A673 (cell line): Measurements from ENCODE around the gene FGF6. TPM values are rescaled to one million over a fixed set of nuclear protein-coding genes. Genes with fewer than 3 reads are reported as not detected.

ENCODE experiments used
- BruUV-seq: library from RNA; stranded (reverse); fragments of 400-500 nt; replicated peaks from 2 replicates; lab custom pipeline; 2021; lab: Mats Ljungman, UMichigan
- CTCF ChIA-PET: fragments of 300-600 bp; sonication (Branson Sonifier 250); formaldehyde crosslinking; loops from one replicate; lab custom pipeline; 2022; ENCODE audit warnings: antibody characterized with exemption; lab: Charles Lee
- POLR2A ChIA-PET: fragments of 300-600 bp; sonication (Branson Sonifier 250); formaldehyde crosslinking; loops from one replicate; lab custom pipeline; 2022; ENCODE audit warnings: antibody characterized with exemption; ENCODE audit not compliant: low non-redundant PET; lab: Charles Lee
- DNase-seq: peaks from one replicate; pipeline ENCODE4 v3.0.0-alpha.2; 2015; ENCODE audit warnings: low spot score
- H3K27ac ChIP-seq: fragments of 200-600 bp; sonication (generic); 2 replicates; pipeline ENCODE4 v1.5.1; 2016; ENCODE audit warnings: mixed run types, low read depth, mild to moderate bottlenecking, mixed read lengths, antibody characterized with exemption, low read length; ENCODE audit not compliant: poor library complexity, severe bottlenecking
- H3K27me3 ChIP-seq: fragments of 200-600 bp; sonication (generic); replicated peaks from 2 replicates; pipeline ENCODE4 v1.6.1; 2017; ENCODE audit warnings: mixed run types, low read depth, mild to moderate bottlenecking, mixed read lengths, antibody characterized with exemption, low read length; ENCODE audit not compliant: insufficient read depth, poor library complexity
- H3K36me3 ChIP-seq: fragments of 200-600 bp; sonication (generic); 2 replicates; pipeline ENCODE4 v1.6.1; 2016; ENCODE audit warnings: mixed run types, mild to moderate bottlenecking, mixed read lengths, antibody characterized with exemption, low read length; ENCODE audit not compliant: insufficient read depth, poor library complexity, severe bottlenecking
- H3K4me1 ChIP-seq: fragments of 200-600 bp; sonication (generic); 2 replicates; pipeline ENCODE4 v1.6.1; 2017; ENCODE audit warnings: mixed run types, mild to moderate bottlenecking, mixed read lengths, antibody characterized with exemption, low read length; ENCODE audit not compliant: insufficient read depth, poor library complexity, severe bottlenecking
- H3K4me3 ChIP-seq: fragments of 200-600 bp; sonication (generic); 2 replicates; pipeline ENCODE4 v1.5.1; 2016; ENCODE audit warnings: low read depth, mixed run types, mild to moderate bottlenecking, mixed read lengths, low read length; ENCODE audit not compliant: poor library complexity, severe bottlenecking
- H3K9me3 ChIP-seq: fragments of 200-600 bp; sonication (generic); 2 replicates; pipeline ENCODE4 v1.6.1; 2016; ENCODE audit warnings: mixed run types, low read depth, mild to moderate bottlenecking, mixed read lengths, antibody characterized with exemption, low read length; ENCODE audit not compliant: poor library complexity, severe bottlenecking
- CTCF ChIP-seq: fragments of 300-800, 200-600 bp; sonication (generic); conservative IDR thresholded peaks from 2 replicates; pipeline ENCODE4 v1.5.1; 2017; ENCODE audit warnings: low read depth, mild to moderate bottlenecking, antibody characterized with exemption, low read length, moderate library complexity, mixed read lengths
- EZH2 ChIP-seq: fragments of 200-600 bp; sonication (generic); IDR thresholded peaks from 2 replicates; pipeline ENCODE4 v1.6.1; 2017; ENCODE audit warnings: borderline replicate concordance, low read depth, mild to moderate bottlenecking, mixed read lengths, antibody characterized with exemption, low read length; ENCODE audit not compliant: poor library complexity, severe bottlenecking
- intact Hi-C: fragments of 100-400 bp; cut with micrococcal nuclease; formaldehyde crosslinking; loops from one replicate; pipeline ENCODE4 v1.10.0; 2022; ENCODE audit not compliant: unreplicated experiment
- total RNA-seq: library from RNA; stranded (reverse); gene quantifications from 2 replicates; pipeline ENCODE4 v1.2.3, GENCODE V29; 2021

Gene FGF6
- total RNA-seq, 1 experiment from 2014 or later, result not detected

DNA sequence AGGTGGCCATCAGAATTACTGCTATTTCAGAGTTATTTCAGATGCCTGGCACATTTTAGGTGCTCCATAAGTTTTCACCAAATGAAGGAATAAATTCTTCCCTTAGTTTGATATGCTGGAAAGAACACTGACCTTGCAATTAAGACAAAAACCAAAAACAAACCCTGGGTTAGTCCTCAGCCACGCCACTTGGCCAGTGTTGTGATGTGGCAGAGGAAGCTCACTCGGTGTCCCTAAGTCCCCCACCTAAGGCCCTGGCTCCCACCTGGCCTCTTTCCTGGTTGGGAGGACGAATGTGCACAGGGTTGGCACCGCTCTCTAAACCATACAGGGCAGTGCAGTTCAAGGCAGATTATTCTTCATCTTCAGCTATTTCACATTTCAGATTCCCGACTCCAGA lies 52.4 kb downstream of the FGF6 start:
- Histone ChIP-seq H3K4me1 (no peaks in the 10 kb centered on the region), H3K36me3 (no peaks in the 10 kb centered on the region), H3K4me3 (no peak overlapping the region), H3K27ac (no peak overlapping the region), H3K9me3 (no peaks in the 10 kb centered on the region), H3K27me3 (peaks cover 30% of the 10 kb centered on the region)
- BruUV-seq, result no TSS peak
- TF ChIP-seq CTCF, result no peak
- TF ChIP-seq EZH2, result no peak
- ChIA-PET POLR2A (no interaction called here), CTCF (no interaction called here)
- DNase-seq, result no peak
- intact Hi-C loops, result no loop called here

DNA sequence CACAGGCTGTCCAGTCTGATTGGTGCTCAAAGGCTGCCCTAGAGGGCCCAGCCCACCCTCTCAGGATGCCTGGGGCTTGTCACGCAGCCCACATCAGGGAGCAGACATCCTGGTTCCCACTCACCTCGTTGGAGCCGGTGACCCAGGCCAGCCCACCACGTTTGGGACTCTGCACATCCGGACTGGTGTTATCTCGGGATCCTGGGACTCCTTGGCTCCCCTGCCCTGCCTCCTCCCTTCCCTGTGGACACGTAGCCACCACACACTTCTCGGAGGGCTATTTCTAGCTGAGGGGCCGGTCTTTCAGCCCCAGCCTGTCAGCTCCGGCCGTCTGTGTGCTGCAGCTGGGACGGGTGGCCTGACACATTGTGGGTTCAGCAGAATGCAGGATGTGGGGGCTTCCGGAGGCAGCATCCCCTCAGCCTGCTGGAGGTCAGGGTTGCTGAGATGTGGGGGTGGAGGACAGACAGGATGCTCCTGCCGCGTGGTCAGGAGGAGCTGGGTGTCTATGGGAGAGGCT lies 53.3 kb downstream of the FGF6 start:
- no peaks in the 10 kb centered on the region for H3K9me3 ChIP-seq
- intact Hi-C loops, result no loop called here
- ChIA-PET POLR2A (no interaction called here), CTCF (no interaction called here)
- H3K27ac ChIP-seq, result no peak overlapping the region
- H3K36me3 ChIP-seq, result no peaks in the 10 kb centered on the region
- H3K4me1 ChIP-seq, result no peaks in the 10 kb centered on the region
- peaks cover 26% of the 10 kb centered on the region for H3K27me3 ChIP-seq
- H3K4me3 ChIP-seq, result no peak overlapping the region
- no peak for DNase-seq
- no TSS peak for BruUV-seq
- no peak for TF ChIP-seq EZH2
- no peak for TF ChIP-seq CTCF

DNA sequence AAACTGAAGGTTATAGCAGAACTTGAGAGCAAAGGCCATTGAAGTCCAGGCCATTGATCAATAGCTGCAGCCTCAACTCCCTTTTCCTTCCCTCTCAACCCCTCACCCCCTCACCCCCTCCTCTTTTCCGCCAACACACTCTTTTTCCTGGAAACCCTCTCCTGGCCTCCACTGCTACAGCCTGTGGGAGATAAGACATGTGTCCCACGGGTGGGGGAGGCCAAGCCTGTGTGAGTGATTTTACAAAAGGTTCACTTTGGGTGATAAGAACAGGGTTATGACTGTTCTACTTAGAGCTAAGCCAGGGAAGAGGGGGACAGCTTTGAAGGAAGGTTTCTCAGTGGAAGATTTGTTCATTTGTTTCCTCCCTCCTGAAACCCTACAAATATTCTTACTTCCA lies 57.0 kb downstream of the FGF6 start:
- Histone ChIP-seq H3K4me1 (no peaks in the 10 kb centered on the region), H3K9me3 (no peaks in the 10 kb centered on the region), H3K36me3 (no peaks in the 10 kb centered on the region), H3K27ac (no peak overlapping the region), H3K4me3 (no peak overlapping the region), H3K27me3 (peaks cover 11% of the 10 kb centered on the region)
- no TSS peak for BruUV-seq
- intact Hi-C loops, result no loop called here
- ChIA-PET CTCF (no interaction called here), POLR2A (no interaction called here)
- DNase-seq, result no peak
- TF ChIP-seq CTCF, result no peak
- TF ChIP-seq EZH2, result no peak
